GM21515 (cell line): ENCODE measurements around the gene DPPA5.
"Not testable (repeated sequence)": the region's sequence is repeated elsewhere in the genome, so short reads cannot be mapped to it uniquely, and the experiment has no call there.

Source experiments
- ATAC-seq: cut with Tn5 transposase; IDR thresholded peaks from one replicate; pipeline ENCODE4 v1.9.1; 2021; ENCODE audit not compliant: unreplicated experiment

The DPPA5 gene

GRCh38 chr6:73303773-73304172 lies 50.3 kb downstream of the DPPA5 start:
- ATAC-seq, result not testable (repeated sequence)
